HL-60/S4 (cell line): ENCODE results near the gene TMEM106B.
"Not testable (repeated sequence)": the region's sequence is repeated elsewhere in the genome, so short reads cannot be mapped to it uniquely, and the experiment has no call there.

ENCODE experiments used
- in situ Hi-C: fragments of 300-500 bp; cut with MboI; formaldehyde crosslinking; loops from 2 replicates; pipeline ENCODE4 v1.14.3; 2022; ENCODE audit warnings: low sequenced_read_pairs

TMEM106B gene

GRCh38 chr7:12211054-12211710, at the start of gene TMEM106B:
TMEM106B (plus strand) TSS chr7:12211294; CDS start chr7:12214811, 3,517 bp downstream.
- in situ Hi-C loops = no loop called here

DNA sequence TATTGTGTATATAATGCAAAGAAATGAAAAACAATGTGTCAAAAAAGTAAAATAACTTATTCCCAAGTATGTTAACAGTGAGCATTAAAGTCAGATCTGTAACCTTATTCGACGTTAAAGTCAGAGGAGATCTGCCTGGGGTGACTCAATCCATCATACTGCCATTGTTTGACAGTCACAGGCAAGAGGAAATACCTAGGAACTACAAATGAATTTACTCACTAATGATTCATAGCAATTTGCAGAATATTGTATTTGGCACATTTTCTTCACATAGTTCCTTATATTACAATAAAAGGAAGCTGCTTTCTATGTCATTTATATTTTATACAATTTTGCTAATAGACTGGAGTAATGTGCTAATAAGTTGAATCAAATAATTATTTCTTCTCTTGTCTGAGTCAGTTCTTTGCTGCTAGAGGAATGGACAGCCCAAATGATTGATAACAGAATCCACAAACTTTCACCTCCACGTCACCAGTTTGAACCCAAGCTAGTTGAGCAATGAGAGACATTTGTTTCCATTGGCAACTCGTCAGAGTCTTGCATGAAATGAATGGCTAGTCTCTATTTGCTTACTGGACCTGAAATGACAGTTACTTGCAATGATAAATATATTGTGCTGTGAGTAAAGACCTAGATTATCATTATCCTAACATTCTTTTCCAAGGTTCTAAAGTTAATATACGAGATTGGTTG, 48.5 kb upstream of the TMEM106B start:
- in situ Hi-C loops = no loop called here

GRCh38 chr7:12168065-12168464, 43.0 kb upstream of the TMEM106B start:
- in situ Hi-C loops = not testable (repeated sequence)

DNA sequence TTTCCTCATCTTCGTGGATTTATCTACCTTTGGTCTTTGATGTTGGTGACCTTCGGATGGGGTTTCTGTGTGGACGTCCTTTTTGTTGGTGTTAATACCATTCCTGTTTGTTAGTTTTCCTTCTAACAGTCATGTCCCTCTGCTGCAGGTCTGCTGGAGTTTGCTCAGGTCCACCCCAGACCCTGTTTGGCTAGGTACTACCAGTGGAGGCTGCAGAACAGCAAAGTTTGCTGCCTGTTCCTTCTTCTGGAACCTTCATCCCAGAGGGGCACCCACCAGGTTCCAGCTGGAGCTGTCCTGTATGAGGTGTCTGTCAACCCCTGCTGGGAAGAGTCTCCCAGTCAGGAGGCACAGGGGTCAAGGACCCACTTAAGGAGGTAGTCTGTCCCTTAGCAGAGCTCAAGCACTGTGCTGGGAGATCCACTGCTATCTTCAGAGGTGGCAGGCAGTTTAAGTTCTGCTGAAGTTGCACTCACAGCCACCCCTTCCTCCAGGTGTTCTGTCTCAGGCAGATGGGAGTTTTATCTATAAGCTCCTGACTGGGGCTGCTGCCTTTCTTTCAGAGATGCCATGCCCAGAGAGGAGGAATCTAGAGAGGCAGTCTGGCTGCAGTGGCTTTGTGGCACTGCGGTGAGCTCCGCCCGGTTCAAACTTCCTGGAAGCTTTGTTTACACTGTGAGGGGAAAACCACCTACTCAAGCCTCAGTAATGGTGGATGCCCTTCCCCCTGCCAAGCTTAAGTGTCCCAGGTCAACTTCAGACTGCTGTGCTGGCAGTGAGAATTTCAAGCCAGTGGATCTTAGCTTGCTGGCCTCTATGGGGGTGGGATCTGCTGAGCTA, 40.9 kb upstream of the TMEM106B start:
- in situ Hi-C loops = not testable (repeated sequence)

- in situ Hi-C loops = no loop called here
Measured at GRCh38 chr7:12173671-12174070, 37.4 kb upstream of the TMEM106B start.

GRCh38 chr7:12174931-12175330, 36.2 kb upstream of the TMEM106B start:
- in situ Hi-C loops = no loop called here

DNA sequence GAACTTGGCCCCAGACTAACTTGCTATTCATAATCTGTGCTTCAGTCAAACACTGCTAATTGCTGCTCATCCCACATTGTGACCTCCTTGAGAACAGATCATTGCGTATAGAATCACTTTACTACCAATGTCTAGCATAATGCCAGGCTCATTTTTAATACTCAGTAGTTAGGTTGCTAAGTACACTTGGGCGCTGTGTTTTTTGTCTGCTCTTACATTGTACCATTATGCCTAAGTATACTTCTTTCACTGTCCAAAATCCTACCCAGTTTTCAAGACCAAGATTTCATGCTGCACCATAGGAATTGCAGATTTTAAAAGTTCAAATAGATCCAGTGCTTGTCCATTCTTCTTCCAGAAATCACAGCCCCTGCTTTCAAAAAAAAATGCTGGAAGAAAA, 32.8 kb upstream of the TMEM106B start:
- in situ Hi-C loops = no loop called here

DNA sequence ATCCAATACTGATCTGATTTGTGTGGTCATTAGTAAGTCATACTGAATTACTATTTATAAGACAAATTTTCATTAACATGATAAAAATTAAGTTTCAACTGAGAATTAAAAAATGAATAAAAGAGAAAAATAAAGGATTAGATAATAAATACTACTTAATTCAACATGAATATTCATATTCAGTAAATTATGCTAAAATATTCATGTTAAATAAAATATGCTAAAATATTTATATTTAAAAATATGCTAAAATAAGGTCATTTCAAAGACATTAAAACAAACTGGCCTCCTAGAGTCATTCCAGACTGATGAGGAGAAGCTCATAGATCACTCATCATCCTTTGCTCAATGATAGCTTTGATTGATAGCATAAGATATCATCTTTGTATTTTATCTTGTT, 16.7 kb upstream of the TMEM106B start:
- in situ Hi-C loops = no loop called here

GRCh38 chr7:12196386-12196785, 14.7 kb upstream of the TMEM106B start:
- in situ Hi-C loops = no loop called here

DNA sequence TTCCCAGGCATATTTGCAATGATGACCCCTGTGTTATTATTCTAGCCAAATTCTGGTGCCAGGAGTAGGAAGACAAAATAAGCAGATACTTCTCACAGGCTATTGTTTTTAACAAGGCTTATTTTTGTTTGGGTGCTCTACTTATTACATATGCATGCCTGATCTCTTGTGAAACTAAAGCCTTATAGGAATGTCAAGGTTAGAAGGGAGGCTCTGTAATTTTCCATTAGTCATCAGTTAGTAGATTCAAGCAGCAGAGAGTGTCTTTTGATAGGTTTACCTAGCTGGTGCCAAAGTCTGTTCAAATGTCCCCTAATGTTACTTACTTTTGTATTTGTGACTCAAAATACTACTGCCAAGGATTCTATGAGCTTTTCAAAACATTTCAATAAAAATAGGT, 11.7 kb upstream of the TMEM106B start:
- in situ Hi-C loops = no loop called here

DNA sequence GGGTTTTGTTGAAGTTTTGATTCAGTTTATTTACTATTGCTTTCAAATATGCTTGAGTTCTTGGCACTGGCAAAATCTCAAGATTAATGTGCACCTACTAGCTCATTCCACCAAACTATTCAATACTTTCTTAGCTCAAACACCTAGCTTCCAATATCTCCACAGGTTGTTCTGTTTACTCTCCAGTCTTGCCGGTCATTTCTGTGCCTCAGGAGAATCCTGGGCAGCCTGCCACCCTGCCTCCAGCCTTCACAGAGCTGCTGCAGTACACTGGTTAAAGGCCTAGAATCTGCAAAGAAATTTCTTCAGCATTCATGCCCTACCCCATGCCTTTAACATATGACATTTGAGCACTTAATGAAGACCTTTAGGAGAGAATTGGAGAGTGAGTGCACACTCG, 4.0 kb upstream of the TMEM106B start:
- in situ Hi-C loops = no loop called here

DNA sequence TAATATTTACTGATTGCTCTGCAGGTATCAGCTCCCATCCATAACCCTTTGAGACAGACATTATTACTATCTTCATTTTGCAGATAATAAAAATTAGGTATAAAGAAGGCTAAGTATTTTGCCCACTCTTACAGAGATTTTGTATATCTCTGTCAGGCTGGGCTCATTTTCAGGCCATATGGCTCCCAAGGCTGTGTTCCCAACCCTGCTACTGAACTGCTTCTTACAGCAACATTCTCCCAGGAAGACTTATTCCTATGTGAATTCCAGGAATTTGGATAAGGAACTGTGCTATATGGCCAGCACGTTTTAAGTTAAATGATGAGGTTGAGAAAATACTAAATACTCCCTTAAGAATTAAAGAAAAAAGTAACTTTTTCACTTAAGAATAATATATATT, 1.9 kb upstream of the TMEM106B start:
- in situ Hi-C loops = no loop called here

GRCh38 chr7:12210179-12211053, 678 bp upstream of the TMEM106B start:
- in situ Hi-C loops = no loop called here

GRCh38 chr7:12211711-12212485, 804 bp downstream of the TMEM106B start:
- in situ Hi-C loops = no loop called here

DNA sequence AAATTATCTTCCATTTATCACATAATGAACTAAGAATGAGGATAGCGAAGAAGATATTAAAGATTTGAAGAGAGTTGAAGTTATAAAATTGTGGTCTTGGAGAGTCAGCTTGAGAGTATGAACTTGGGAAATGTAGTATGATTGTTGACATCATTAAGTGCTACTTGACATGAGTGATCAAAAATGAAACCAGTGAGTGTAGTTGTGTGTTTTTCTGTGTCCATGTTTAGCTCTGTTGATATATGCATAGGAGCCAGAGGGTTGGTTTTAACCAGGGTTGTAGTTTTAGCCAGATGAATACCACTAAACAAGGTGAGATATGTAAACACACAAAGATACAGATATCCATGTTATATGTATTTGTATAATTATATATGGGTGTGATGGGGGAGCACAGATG, 6.2 kb downstream of the TMEM106B start:
- in situ Hi-C loops = no loop called here

- in situ Hi-C loops = no loop called here
Measured at GRCh38 chr7:12220389-12221046, 9.4 kb downstream of the TMEM106B start.

- in situ Hi-C loops = no loop called here
Measured at GRCh38 chr7:12221414-12221813, 10.3 kb downstream of the TMEM106B start.

- in situ Hi-C loops = no loop called here
Measured at GRCh38 chr7:12222889-12223579, 11.9 kb downstream of the TMEM106B start.

DNA sequence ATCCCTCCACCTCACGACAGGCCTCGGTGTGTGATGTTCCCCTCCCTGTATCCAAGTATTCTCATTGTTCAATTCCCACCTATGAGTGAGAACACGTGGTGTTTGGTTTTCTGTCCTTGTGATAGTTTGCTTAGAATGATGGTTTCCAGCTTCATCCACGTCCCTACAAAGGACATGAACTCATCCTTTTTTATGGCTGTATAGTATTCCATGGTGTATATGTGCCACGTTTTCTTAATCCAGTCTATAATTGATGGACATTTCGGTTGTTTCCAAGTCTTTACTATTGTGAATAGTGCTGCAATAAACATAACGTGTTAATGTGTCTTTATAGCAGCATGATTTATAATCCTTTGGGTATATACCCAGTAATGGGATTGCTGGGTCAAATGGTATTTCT, 13.9 kb downstream of the TMEM106B start:
- in situ Hi-C loops = not testable (repeated sequence)
